Measurements from ENCODE around the gene SLC39A3. TPM values are rescaled to one million over a fixed set of nuclear protein-coding genes. Genes with fewer than 3 reads are reported as not detected.

SLC39A3 gene
- 10 to 100 TPM; 20.2 to 27.0 (median 21.6) TPM for total RNA-seq

GRCh38 chr19:2739602-2740313, at the start of gene SLC39A3:
SLC39A3 (minus strand) TSS chr19:2740017; CDS start chr19:2737257, 2,760 bp downstream.
- WGBS, 2 donors, result 0 to 1% methylated on average over 28 to 64 of the region's 64 CpGs
- TF ChIP-seq POLR2A (IDR thresholded peaks at IDR 0.05) (no peak), CTCF (IDR thresholded peaks at IDR 0.05) (peak in 1 of 3 donors; percentile 29)
- peak within 1 kb of the TSS; percentile 62 for H3K4me3 ChIP-seq (ENCODE audit: low read depth, poor library complexity, severe bottlenecking)
- DNase-seq (ENCODE audit: low spot score in 2 of 2), result peak; percentile 97 to 99
- intact Hi-C loops (cut with DNase I; ENCODE audit: low total_unique reads), result no loop called here

GRCh38 chr19:2788237-2788636, 48.4 kb upstream of the SLC39A3 start:
- WGBS, 2 donors, result 92 to 95% methylated on average over 5 of the region's 5 CpGs
- intact Hi-C loops (cut with DNase I; ENCODE audit: low total_unique reads), result no loop called here
- no peak for DNase-seq (ENCODE audit: low spot score in 2 of 2)
- TF ChIP-seq CTCF (IDR thresholded peaks at IDR 0.05) (no peak), POLR2A (IDR thresholded peaks at IDR 0.05) (no peak)
- H3K4me3 ChIP-seq (ENCODE audit: low read depth, poor library complexity, severe bottlenecking), result no peak overlapping the region

GRCh38 chr19:2787115-2787514, 47.3 kb upstream of the SLC39A3 start:
- DNase-seq (ENCODE audit: low spot score in 2 of 2), result no peak
- intact Hi-C loops (cut with DNase I; ENCODE audit: low total_unique reads), result no loop called here
- TF ChIP-seq CTCF (IDR thresholded peaks at IDR 0.05), result no peak
- 85 to 91% methylated on average over 8 of the region's 8 CpGs for WGBS, 2 donors
- no peak overlapping the region for H3K4me3 ChIP-seq (ENCODE audit: low read depth, poor library complexity, severe bottlenecking)

GRCh38 chr19:2785244-2785997, 45.6 kb upstream of the SLC39A3 start, which contains the start of gene THOP1:
THOP1 (plus strand) TSS chr19:2785503; CDS start chr19:2785663, 160 bp downstream.
- no peak for TF ChIP-seq POLR2A (IDR thresholded peaks at IDR 0.05)
- TF ChIP-seq CTCF (IDR thresholded peaks at IDR 0.05), result no peak
- 1% methylated on average over 67 to 77 of the region's 78 CpGs for WGBS, 2 donors
- intact Hi-C loops (cut with DNase I; ENCODE audit: low total_unique reads), result no loop called here
- peak within 1 kb of the TSS; percentile 72 for H3K4me3 ChIP-seq (ENCODE audit: low read depth, poor library complexity, severe bottlenecking)
- DNase-seq (ENCODE audit: low spot score in 2 of 2), result peak; percentile 97 to 99

- H3K4me3 ChIP-seq (ENCODE audit: low read depth, poor library complexity, severe bottlenecking), result no peak overlapping the region
- WGBS, 2 donors, result 76 to 83% methylated on average over 7 of the region's 7 CpGs
- TF ChIP-seq CTCF (IDR thresholded peaks at IDR 0.05) (no peak), POLR2A (IDR thresholded peaks at IDR 0.05) (no peak)
- no peak for DNase-seq (ENCODE audit: low spot score in 2 of 2)
- intact Hi-C loops (cut with DNase I; ENCODE audit: low total_unique reads), result no loop called here
These were observed 43.9 kb upstream of the SLC39A3 start for GRCh38 chr19:2783781-2784145.
